HFF-Myc (cell line): Measurements from ENCODE around the gene PCGF3.
"Not testable (repeated sequence)": the region's sequence is repeated elsewhere in the genome, so short reads cannot be mapped to it uniquely, and the experiment has no call there.

Experiments used
- DNase-seq: peaks from one replicate; pipeline ENCODE4 v3.0.0-alpha.2; 2011; ENCODE audit warnings: low read depth; ENCODE audit errors: extremely low read depth
- H3K4me3 ChIP-seq: replicated peaks from 2 replicates; pipeline ENCODE4 v1.5.1; 2011; ENCODE audit warnings: low read depth, mild to moderate bottlenecking, control low read depth, low read length
- TF ChIP-seq, protein P1 (sequence below): IDR thresholded peaks from 2 replicates; pipeline ENCODE4 v1.5.1; 2012; ENCODE audit warnings: mild to moderate bottlenecking, low read depth, low read length, control low read depth; ENCODE audit errors: missing control alignments

Gene PCGF3

DNA sequence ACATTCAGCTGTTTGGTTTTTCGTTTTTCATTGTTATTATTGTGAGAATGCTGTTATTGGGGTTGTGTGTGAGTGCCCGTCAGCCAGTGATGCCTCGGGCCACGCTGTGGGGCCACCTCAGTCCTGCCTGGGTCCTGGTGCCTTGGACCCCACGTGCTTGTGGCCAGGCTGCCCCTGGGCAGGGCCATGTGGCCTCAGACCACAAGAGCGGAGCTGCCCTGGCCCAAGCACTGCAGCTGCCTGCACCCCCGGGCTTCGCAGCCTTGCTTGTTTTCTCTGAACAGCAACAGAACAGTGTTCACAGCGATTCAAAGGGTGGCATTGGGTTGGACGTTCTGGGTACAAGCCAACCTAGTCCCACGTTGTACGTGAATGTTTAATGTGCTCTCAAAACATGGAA is 63.4 kb downstream of the PCGF3 start:
- TF ChIP-seq, protein P1, sequence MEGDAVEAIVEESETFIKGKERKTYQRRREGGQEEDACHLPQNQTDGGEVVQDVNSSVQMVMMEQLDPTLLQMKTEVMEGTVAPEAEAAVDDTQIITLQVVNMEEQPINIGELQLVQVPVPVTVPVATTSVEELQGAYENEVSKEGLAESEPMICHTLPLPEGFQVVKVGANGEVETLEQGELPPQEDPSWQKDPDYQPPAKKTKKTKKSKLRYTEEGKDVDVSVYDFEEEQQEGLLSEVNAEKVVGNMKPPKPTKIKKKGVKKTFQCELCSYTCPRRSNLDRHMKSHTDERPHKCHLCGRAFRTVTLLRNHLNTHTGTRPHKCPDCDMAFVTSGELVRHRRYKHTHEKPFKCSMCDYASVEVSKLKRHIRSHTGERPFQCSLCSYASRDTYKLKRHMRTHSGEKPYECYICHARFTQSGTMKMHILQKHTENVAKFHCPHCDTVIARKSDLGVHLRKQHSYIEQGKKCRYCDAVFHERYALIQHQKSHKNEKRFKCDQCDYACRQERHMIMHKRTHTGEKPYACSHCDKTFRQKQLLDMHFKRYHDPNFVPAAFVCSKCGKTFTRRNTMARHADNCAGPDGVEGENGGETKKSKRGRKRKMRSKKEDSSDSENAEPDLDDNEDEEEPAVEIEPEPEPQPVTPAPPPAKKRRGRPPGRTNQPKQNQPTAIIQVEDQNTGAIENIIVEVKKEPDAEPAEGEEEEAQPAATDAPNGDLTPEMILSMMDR: no peak
- H3K4me3 ChIP-seq: no peak overlapping the region
- no peak for DNase-seq

DNA sequence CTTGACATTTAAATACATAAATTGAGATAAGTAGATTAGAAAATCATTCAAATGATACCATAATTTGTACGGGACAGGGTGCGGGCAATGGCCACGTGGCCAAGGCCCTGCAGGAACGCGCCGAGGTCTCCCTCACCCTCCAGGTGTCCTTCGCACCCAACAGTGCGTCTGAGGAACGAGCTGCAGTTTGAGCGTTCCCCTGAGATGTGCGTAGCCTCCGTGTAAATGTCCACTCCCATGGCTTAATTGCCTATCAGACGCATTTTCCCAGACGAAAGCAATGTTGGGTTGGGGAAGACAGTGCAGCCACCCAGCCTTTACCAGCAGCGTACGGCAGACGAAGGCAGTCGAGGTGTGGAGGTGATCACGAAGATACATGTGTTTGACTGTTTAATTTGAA is 63.9 kb downstream of the PCGF3 start:
- DNase-seq: no peak
- TF ChIP-seq, protein P1: no peak

DNA sequence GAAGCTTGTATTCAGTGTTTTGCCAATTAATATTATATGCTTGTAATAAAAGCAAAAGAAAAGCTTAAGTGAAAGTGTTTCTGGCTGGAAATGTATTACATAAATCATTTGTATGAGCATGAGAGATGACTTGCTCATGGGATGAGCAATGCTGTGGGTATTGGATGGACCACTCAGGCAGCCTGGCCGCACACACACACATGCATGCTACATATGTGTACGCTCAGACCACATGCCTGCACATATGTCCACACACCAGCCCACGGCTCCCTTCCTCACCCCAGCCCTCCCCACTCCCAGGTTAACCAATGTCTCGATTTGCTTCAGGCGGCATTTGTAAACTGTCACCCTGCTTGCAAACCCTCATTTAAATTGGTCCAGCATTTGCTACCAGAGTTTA is 64.4 kb downstream of the PCGF3 start:
- TF ChIP-seq, protein P1: no peak
- H3K4me3 ChIP-seq: no peak overlapping the region
- no peak for DNase-seq

More for the DNA sequence above, 63.9 kb downstream of the PCGF3 start:
- H3K4me3 ChIP-seq: no peak overlapping the region

DNA sequence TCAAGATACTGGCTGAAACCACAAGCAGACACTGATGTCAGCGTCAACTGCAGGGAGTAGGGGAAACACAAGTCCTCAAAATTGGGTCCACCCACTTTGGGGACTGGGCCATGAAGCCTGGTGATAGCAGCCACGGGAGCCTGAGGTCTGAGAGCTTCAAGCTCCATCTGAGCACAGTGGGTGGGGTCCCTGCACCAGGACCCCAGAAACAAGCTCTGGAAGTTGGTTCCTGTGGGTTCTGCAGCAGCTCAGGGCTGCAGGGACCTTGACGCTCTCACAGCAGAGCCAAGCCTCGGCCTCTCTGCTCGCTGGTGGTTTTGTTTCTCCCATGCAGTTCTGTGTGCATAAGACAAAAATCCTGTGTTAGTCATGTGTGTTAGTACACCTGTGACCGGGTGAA is 65.8 kb downstream of the PCGF3 start:
- no peak for DNase-seq

DNA sequence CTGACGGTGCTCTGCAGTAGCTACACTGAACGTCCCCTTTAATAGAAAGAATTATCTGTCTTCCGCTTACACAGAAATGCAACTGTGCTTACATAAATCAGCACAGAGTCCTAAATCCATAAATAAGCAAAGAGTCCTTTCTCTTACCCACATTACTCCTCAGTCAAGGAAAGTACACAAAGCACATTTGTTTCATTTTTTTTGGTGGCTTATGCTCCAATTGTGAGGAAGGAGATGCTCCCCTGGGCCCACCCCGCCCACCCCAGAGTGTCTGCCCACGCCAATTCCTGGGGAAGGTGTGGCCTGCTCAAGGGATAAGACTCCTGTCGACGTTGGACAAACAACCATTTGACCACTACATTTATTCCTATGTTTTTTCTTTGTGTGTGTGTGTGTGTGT is 66.5 kb downstream of the PCGF3 start:
- no peak for DNase-seq
- H3K4me3 ChIP-seq: no peak overlapping the region
- TF ChIP-seq, protein P1: no peak

More for the DNA sequence above, 65.8 kb downstream of the PCGF3 start:
- no peak overlapping the region for H3K4me3 ChIP-seq
- TF ChIP-seq, protein P1: no peak

DNA sequence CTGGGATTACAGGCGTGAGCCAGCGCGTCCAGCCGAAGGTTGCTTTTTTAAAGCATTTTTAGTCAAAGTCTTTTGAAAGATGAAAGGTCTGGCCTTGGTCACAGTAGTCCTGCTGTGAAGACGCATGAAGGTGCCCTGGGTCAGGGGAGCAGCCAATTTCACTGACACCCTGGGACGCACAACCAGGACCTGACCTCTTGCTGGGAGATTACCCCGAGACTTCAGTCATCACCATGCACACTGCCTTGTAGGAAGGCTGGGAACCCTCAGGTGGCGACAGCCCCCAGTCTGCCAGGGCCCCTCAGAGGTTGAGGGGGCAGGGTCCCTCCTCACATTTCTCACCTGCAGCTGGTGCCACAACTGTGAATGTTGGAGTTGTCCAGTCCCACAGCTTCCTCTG is 67.1 kb downstream of the PCGF3 start:
- no peak for DNase-seq
- H3K4me3 ChIP-seq: no peak overlapping the region
- TF ChIP-seq, protein P1: no peak

DNA sequence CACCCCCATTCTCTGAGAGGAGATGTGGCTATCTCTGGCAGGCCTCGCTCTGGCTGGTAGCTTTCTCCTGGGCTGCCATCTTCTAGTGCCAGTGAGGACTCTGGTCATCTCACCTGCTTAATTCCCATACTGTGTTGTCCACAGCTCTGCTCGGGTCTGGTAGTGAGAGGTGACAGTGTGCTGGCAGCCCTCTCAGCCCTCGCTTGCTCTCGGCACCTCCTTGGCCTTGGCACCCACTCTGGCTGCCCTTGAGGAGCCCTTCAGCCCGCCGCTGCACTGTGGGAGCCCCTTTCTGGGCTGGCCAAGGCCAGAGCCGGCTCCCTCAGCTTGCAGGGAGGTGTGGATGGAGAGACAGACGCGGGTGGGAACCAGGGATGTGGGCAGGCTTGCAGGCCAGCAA is 67.6 kb downstream of the PCGF3 start:
- no peak overlapping the region for H3K4me3 ChIP-seq
- TF ChIP-seq, protein P1: no peak
- DNase-seq: no peak

DNA sequence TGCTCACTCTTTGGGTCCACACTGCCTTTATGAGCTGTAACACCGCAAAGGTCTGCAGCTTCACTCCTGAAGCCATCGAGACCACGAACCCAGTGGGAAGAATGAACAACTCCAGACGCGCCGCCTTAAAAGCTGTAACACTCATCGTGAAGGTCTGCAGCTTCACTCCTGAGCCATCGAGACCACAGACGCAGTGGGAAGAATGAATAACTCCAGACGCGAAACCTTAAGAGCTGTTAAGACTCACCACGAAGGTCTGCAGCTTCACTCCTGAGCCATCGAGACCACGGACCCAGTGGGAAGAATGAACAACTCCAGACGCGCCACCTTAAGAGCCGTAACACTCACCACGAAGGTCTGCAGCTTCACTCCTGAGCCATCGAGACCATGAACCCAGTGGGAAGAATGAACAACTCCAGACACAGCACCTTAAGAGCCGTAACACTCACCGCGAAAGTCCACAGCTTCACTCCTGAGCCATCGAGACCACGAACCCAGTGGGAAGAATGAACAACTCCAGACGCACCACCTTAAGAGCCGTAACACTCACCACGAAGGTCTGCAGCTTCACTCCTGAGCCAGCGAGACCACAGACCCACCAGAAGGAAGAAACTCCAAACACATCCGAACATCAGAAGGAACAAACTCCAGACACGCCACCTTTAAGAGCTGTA is 68.9 kb downstream of the PCGF3 start:
- DNase-seq, H3K4me3 ChIP-seq: not testable (repeated sequence)

DNA sequence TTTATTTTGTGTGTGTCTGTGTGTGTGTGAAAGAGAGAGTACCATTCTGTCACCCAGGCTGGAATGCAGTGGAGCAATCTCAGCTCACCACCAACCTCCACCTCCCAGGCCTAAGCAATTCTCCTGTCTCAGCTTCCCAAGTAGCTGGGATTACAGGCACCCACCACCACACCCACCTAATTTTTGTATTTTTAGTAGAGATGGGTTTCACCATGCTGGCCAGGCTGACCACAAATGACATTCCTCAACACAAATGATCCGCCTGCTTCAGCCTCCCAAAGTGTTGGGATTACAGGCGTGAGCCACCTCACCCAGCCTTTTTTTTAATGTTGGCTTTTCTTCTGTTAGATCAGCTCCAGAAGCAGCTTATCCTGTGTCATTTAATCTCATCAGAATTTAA is 69.9 kb downstream of the PCGF3 start:
- not testable (repeated sequence) for H3K4me3 ChIP-seq, DNase-seq
